ENCODE measurements around the gene FGL2. TPM values are rescaled to one million over a fixed set of nuclear protein-coding genes. Genes with fewer than 3 reads are reported as not detected.

FGL2 gene, protein sequence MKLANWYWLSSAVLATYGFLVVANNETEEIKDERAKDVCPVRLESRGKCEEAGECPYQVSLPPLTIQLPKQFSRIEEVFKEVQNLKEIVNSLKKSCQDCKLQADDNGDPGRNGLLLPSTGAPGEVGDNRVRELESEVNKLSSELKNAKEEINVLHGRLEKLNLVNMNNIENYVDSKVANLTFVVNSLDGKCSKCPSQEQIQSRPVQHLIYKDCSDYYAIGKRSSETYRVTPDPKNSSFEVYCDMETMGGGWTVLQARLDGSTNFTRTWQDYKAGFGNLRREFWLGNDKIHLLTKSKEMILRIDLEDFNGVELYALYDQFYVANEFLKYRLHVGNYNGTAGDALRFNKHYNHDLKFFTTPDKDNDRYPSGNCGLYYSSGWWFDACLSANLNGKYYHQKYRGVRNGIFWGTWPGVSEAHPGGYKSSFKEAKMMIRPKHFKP
- not detected in 2 replicates for total RNA-seq

DNA sequence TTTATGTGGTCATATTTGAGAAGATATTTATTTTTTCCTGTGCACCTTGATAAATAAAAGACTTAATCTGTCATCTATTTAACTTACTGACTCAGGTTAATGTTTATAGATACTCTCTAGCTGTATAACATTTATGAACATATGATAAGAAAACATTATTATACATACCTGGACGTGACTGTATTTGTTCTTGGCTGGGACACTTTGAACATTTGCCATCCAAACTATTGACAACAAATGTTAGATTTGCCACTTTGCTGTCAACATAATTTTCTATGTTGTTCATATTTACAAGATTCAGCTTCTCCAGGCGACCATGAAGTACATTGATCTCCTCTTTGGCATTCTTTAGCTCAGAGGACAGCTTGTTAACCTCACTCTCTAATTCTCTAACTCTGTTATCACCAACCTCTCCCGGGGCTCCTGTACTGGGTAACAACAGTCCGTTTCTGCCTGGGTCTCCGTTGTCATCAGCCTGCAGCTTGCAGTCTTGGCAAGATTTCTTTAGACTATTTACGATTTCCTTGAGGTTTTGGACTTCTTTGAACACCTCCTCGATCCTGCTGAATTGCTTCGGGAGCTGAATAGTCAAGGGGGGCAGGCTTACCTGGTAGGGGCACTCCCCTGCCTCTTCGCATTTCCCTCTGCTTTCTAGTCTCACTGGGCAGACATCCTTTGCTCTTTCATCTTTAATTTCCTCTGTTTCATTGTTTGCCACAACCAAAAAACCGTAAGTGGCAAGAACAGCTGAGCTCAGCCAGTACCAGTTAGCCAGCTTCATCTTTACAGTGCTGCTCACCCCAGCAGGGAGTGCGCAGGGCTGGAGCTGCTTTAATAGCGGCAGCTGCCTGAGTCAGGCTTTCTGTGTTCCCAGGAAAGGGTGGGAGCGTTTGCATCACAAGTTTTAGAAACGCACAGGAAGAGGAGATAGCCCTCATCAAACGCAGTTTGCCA is at the start of gene FGL2:
Gene FGL2 (minus strand): TSS at position 807 of the 954 bp plus-strand sequence. CDS start 26 bp downstream, at position 781.

Other genes starting within 250 kb of the FGL2 start
- not detected in 2 replicates for gene SPDYE17, start 167.5 kb downstream of the FGL2 start, total RNA-seq
- gene SPDYE18, start 137.3 kb downstream of the FGL2 start, total RNA-seq = not detected in 2 replicates
- 0.65 and 1.5 TPM in 2 replicates for gene CCDC146, start 77.2 kb downstream of the FGL2 start, total RNA-seq
- 1.5 and 2.3 TPM in 2 replicates for gene GSAP, start 216.5 kb upstream of the FGL2 start, total RNA-seq